Measurements from ENCODE around the gene MCF2L.

Gene MCF2L

DNA sequence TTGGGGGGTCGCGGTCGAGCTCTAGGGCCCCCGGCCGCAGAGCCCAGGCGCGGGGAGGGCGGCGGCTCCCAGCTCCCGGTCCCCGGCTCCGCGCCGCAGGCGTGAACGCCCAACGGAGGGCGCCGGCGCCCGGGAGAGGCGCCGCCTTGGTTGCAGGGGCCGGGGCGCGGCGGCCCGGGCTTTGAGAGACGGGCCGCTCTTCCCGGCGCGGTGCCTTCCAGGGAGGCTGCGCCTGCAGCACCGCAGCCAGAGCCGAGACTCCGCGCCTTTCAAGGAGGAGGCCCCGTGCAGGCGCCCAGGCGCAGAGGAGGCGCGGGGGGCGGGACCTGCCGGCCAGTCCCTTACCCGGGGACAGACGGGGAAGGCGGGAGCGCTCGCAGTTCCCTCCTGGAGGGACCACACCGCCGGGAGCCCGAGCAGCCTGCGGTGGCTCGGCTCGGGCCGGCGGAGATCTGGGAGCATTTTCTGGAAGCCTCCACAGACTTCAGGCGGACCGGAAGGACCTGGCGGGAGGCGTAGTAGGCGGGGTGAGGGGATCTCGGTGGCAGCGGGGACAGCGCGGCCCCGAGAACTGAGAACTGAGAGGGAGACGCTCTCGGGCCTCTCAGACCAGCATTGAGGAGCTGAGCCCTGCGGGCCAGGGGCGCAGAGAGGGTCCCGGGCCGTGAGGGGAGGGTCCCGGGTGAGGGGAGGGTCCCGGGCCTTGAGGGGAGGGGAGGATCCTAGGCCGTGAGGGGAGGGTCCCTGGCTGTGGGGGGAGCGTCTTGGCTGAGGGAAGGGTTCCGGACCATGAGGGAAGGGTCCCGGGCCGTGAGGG lies 25.5 kb upstream of the MCF2L start:
- DNase-seq, result peak in 18 of 58 donors; percentile 15 to 54 (median 33)

DNA sequence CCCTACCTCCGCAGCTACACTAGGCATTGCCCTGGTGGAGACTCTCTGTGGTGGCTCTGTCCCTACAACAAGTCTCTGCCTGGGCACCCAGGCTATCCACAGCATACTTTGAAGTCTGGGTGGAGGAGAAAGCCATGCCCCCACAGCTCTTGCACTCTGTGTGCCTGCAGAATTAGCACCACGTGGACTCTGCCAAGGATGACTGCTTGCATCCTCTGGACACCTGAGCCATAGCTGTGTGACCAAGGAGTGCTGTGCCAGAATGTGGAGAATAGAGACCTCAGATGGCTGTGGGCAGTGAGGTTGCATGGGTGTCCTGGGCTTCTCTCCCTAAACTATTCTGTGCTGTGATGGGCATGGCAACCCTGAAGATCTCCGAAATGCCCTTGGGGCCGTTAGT lies 21.2 kb upstream of the MCF2L start:
- no peak for DNase-seq

DNA sequence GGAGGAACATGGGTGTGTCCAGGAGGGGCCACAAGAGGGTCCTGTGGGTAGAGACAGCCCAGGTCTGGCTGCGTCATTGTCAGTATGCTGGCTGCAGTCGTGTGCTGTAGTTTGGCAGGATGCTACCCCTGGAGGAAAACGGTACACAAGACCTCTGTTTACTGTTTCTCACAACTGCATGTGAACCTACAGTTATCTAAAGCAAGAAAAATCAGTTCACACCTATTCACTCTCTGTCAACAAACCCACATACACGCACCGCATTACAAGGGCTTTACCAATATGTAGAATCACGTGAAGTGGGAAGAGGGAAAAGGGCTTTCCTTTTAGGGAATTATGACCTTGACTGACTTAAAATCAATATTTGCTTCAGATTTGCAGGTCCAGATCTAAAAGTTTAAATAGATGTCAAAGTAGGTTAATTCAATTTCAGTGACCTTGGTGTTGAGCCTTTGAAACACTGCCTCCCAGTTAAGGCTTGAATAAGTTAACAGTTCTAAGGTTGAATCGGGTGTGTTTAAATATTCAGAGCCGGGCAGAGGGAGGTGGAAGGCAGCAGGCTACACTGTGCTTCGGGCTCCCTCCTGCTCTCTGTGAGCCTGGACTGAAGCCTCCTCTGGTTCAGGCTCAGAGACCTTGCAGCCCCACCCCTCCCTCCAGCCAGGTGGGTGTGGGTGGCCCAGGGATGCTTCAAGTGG lies 17.2 kb upstream of the MCF2L start:
- no peak for DNase-seq

DNA sequence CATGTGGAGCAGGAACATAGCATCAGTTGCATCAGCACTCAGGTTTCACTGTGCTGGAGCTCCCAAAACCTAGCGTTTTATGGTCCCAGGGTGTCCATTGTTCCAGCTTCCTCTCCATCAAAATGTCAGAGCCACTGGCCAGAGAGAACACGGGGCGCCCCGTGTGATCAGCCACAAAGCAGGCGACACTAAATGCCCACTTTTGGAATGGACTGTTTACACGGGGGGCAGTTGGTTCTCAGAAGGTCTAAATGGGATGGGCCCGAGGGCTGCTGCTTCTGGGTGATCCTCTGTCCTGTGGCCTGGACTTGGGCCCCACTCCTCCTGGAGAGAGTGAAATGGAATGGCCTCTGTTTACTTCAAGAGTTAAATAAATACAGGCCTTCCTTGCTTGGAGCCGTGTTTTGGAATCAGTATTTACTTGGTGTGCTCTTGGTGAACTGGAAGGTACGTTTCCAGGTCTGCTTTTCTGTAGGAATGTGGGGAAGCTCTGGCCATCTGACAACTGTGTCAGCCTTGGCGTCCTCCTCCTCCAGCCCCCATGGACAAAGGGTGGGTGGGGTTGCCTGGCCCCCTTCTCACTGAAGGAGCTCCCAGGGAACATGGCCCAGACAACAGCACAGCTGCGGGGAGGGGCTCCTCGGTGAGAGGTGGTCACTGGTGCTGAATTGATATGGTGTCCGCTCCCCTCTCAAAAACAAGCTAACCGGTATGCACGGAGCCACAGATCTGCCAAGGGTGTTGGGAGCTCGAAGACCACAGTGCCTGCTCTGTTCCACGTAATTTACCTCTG lies 16.1 kb upstream of the MCF2L start:
- DNase-seq, result no peak

DNA sequence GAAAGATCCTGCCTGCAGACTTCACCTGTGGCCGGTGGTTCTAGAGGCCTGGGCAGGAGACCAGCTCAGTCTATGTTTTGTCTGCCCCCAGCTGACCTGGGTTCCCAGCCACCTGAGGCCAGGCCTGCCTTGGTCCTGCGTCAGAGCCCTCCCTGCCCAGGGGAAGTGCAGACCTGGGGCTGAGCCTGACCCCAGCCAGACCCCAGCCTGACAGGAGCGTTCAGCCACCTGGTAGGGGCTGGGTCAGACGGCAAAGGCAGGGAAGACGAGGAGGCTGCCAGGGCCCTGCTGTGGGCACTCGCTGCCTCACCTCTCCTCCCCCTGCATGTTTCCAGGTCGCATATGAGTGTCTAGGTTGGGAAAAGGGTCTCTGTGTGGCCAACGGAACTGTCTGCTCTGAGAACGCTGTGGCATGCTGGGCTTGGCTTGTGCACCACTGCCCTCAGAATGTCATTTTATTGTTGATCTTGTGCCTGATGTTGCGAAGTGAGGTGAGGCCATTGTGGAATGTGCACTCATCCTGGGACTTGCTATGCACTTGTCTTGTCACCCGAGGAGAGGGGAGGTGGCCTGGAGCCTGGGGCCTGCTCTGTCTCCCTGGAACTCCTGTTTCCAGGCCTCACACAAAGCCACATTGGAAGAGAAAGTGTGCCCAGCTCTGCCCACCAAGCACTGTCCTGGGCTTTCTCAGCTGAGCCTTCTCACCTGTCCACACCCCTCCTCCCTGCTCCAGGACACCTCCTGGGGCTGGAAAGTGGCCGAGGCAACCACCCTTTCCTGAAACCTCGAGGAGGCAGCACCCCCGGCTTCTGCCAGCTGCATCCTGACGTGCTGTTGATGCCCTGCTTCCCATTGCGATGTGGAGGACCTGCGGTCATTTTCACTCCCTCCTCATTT lies 15.2 kb upstream of the MCF2L start:
- no peak for DNase-seq

DNA sequence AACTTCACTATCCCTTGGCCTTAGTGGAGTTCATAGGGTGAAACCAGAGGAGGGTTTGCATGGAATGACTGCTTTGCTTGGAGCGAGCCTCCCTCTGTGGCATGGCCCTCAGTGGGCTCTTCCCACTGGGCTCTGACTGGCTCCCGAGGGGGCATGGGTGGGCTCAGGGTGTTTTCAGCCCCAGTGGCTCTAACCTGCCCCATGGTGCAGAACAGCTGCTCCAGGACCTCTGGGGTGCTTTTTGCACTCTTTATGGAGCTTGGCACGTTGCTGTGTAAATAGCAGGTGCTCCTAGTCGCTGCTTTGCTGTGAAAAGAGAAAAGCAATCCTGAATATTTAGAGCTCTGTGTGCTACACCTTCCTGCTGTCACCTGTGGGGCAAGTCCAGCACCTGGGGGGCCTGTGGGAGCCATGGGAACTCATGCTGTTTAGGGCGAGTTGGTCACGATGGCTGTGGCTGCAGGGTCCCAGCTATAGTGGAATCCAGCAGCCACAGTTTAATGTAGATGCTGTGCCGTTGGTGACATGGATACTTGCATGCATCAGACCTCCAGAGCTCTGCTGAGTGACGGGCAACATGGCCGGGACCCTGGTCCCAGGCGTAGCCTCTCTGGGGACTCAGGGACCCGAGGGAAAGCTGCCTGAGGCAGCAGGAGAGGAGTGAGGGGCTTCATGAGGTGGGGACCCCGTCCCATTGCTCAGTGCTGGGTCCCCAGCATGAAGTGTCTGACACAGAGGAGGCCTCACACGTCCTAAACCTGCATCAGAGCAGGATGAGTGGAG lies 14.3 kb upstream of the MCF2L start:
- DNase-seq, result no peak

DNA sequence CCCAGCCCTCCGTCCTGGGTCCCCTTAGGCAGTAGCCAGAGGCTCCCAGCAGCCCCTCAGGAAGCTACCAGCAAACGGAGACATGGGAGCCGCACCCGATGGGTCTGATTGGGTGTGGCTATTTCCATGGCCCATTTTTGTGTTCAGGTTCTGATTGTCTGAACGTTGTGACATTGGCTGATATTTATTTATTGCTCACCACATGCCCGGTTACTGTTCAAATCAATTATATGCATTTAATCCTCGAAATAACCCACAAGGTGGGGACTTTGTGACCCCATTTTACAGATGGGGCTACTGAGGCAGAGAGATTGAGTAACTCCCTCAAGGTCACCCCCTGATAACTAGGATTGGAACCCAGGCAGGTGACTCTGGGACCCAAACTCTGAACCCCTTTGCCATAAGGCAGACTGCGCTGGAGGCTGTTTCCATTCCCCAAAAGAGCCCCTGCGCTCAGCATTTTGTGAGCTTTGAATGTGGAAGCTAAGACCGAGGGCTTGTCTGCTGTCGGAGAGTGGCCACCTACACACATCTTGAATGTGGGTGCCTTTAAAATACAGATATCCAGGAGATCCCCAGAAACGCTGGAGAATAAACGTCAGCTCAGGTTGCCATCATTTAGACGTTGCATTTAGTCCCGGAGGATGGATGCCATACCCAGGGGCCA lies 13.6 kb upstream of the MCF2L start:
- DNase-seq, result no peak

DNA sequence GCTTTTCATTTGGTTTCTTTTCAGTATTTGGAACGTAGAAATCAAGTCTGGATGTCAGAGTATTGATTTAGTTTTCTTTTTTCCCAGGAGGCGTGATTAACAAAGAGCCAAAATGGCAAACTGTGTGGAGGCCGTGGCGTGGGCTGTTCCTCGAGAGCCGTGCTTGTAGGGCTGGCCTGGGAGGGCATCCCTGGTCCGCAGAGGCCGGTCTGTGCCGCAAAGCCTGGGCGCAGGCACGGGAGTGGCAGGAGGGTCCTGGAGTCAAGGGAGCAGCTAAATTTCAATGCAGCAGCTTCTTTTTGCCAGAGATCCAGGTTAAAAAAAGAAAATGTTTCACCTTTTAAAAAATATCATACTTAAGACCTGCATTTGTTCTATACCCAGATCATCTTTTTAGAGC lies 13.1 kb upstream of the MCF2L start:
- no peak for DNase-seq

DNA sequence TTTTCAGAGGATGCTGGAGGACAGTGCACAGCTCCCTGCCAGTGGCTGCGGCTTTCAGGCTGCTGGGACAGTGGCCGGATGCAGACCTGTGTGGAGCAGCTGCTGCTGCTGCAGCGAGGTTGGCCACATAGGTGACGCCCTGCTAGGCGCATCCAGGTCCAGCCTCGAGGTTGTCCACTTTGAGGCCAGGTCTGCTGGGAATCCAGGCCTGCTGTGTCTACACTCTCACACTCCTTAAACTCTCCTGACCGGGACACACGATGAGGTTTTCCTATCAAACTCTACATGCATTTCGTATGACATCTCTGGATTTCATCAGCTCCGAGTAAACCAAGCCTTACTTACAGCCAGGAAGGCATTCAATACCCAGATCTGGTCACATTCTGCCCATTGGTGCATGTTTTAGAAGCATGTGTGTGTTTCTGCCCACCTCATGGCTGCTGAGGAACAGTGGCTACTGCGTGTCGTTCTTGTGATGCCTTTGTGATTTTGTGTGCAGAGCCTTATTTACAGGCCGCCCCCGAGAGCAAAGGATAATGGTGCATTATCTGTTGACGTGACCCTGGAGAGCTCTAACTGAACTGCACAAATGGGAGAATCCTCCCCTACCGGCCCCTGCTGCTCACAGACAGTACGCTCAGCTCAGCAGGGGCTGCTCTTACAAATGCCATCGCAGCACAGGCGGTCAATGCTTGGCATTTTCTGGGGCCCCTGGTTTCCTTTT lies 12.3 kb upstream of the MCF2L start:
- DNase-seq, result no peak

DNA sequence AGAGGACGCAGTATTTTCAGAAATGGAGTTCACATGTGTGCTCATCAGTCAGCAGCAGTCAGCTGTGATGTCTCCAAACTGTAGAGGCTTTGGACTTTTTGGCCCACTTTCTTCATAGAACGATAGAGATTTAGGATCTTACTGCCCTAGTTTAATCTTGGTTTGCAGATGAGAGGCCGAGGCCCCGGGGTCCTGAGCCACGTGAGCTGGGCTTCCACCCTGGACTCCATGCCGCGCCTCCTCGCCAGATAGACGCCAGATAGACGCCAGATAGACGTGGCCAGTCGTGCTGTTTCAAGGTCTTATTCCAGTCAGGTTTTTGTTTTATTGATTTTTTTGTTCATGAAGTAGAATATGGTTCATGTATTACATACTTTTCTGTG lies 11.7 kb upstream of the MCF2L start:
- DNase-seq, result no peak

DNA sequence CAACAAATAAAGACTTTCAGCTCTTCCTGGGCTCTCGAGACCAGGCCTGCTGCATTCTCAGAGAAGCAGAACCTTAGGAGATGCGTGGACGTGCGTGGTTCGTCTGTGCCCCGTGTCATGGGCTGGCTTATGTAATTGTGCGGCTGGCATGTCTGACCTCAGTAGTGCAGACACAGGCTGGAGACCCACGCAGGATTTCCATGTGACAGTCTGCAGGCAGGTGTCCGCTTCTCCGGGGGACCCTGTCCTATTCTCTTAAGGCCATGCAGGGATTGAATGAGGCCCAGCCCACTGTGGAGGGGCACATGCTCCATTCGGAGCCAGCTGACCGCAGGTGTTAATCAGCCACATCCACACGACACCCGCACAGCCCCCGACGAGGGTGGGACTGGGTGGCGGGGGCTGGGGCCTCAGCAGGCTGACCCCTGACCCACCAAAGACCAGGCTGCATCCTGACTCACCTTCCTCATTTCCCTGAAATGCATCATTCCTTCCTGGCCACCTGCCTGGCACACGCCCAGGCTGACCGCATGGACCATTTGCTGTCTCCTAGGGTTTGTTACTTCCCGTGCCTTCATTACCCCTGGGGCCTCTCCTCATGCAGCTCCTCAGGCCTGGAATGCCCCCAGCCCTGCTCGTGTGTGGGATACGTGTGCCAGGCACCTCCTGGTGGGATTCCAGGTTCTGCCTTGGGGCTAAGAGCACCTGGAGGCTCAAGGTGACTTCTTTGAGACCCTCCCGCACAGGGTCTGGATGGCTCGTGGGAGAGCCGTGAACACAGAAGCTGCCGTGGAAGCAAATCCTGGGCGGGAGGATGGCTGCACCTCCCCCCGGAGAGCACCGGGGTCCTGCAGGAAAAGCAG lies 10.7 kb upstream of the MCF2L start:
- DNase-seq, result no peak

DNA sequence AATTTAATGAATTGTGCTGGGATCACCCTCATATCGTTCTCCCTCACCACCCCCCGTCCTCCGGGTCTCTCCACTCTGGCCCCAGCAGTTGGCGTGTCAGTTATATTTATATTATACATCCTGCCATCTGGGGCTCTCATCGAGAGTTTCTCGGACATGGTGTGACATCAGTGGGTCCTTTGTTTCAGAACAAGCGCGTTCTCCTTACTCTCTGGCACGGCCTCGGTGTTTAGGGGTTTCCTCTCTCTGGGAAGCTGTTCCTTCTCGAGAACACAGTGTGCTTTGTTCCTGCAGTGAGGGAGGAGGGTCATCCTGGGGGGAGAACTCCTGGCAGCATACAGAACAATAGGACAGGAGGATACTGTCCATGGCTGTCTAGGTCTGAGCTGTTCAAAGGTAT lies 9.8 kb upstream of the MCF2L start:
- DNase-seq, result peak in 28 of 58 donors; percentile 12 to 82 (median 48)

DNA sequence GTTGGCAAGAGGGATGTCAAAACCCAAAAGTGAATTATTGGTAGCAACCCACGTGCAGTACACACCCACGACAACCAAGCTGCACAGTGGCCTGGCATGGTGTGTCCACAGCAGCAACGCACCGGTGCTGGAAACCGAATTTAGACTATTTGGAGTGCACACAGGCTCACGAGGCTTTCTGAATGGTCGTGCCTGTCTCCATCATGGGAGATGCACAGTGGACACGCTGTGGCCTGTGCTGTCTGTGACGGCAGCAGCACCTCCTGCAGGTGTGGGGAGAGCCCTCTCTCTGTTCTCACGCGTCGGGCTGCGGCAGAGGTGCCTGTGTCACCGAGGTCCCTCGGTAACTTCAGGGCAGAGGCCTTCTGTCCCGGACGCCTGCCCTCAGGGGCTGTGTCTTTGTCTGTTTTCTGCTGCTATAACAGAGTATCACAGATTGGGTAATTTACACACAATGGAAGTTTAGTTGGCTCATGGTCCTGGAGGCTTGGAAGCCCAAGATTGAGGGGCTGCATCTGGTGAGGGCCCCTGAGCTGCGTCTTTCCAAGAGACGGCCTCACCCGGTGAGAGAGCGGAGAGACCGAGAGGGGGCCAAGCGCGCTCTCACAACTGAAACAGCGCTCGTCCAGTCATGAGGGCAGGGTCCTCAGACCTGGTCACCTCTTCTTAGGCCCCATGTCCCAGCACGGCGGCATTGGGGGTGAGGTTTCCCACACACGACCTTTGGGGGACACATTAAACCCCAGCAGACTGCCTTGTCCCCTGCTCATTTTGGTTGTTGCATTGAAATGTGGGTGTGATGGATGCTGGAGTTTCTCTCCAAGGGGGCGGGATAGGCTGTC lies 9.1 kb upstream of the MCF2L start:
- no peak for DNase-seq

DNA sequence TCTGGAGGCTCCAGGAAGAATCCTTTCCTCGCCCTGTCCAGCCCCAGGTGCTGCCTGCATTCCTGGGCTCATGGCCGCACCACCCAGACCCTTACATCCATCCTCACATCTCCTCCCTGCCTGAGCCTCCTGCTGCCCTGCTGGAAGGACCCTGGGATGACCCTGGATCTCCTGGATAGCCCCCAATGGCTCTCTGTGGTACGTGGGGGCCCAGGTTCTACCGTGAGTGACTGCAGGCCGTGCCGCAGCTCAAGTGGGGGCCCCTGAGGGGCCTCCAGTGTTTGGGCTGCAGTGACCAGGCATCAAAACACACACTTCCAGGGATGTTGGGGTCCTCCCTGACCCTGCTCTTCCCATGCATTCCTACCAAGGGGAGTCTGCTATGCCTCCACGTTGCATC lies 8.3 kb upstream of the MCF2L start:
- no peak for DNase-seq

DNA sequence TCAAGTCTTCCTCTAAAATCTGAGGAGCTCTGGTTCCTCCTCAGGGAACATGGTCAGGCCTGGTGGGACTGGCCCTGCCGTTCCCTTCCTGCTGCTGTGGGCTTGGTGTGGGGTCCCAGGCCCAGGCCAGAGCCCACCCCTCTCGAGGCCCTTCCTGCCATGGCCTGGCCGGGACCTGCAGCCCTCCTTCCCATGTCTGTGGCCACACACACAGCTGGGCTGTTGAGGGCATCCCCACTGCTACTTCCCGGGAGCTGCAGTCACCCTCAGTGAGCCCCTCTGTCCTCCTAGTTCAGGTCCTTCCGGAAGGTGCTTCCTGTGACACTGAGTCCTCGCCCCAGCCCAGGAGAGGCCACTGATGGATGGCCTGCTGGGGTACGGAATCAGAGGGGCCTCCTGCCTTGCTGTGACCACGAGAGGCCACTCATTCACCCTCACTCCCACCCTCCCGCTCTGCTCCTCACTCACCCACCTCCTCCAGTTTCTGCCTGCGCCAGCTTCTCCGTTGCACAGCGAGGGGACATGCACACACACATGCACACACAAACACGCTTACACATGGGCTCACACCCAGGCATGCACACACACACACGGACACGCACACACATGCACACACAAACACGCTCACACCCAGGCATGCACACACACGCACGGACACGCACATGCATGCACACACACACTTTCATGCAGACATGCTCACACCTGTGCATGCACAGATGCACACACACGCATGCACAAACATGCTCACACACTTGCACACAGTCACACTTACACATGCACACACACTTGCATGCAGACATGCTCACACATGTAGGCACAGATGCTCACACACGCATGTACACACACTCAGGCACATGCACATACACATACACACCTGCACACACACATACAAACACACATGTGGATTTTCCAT lies 7.3 kb upstream of the MCF2L start:
- no peak for DNase-seq

DNA sequence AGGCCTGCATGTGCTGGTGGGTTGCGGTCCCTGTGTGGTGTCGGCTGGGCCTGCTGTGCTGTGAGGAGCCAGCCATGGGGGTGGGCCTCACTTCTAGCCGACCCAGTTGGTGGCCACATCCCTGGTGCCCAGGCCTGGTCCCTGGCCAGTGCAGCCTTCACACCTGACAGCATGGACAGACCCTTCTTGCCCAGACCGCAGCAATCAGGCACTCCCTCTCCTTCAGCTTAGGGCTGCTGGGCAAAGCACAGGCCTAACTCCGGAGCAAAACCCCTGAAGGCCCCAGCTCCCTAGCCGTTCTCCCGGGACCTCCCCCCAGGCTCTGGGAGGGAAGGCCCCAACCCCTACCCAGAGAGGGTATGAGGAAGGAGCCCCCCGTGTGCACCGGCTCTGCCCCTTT lies 6.6 kb upstream of the MCF2L start:
- no peak for DNase-seq

All from anterior cingulate cortex (tissue), 58 donors.